HG03025 (cell line): ENCODE measurements around the gene SMG9.
A peak's percentile ranks its signal among the peaks of the same experiment; 100 is the strongest.

Experiments
- ATAC-seq: cut with Tn5 transposase; IDR thresholded peaks from one replicate; pipeline ENCODE4 v1.9.1; 2021; ENCODE audit warnings: mild to moderate bottlenecking, moderate library complexity; ENCODE audit not compliant: unreplicated experiment, low FRiP score

SMG9 gene

GRCh38 chr19:43754503-43755255, at the start of gene SMG9:
TSS of gene SMG9 (minus strand) at chr19:43754962. CDS start at chr19:43750741, 4,221 bp downstream.
- ATAC-seq = peak; percentile 51

- no peak for ATAC-seq
These were observed 49.7 kb upstream of the SMG9 start for GRCh38 chr19:43804432-43804831.

GRCh38 chr19:43802216-43802951, 47.6 kb upstream of the SMG9 start, which contains the start of gene LYPD5:
TSS of gene LYPD5 (minus strand) at chr19:43802447. CDS start at chr19:43802380, 67 bp downstream.
- ATAC-seq = no peak

- ATAC-seq = no peak
These were observed 44.9 kb upstream of the SMG9 start for GRCh38 chr19:43799502-43800142.

- no peak for ATAC-seq
These were observed 44.0 kb upstream of the SMG9 start for GRCh38 chr19:43798546-43799409.

- no peak for ATAC-seq
These were observed 43.3 kb upstream of the SMG9 start for GRCh38 chr19:43798026-43798545.

- no peak for ATAC-seq
These were observed 42.8 kb upstream of the SMG9 start for GRCh38 chr19:43797556-43797955.

GRCh38 chr19:43797118-43797517, 42.4 kb upstream of the SMG9 start:
- no peak for ATAC-seq

- ATAC-seq = no peak
These were observed 35.8 kb upstream of the SMG9 start for GRCh38 chr19:43790587-43790986.

GRCh38 chr19:43789029-43789428, 34.3 kb upstream of the SMG9 start:
- ATAC-seq = no peak

- ATAC-seq = no peak
These were observed 31.9 kb upstream of the SMG9 start for GRCh38 chr19:43786665-43787064.

GRCh38 chr19:43784981-43785808, 30.4 kb upstream of the SMG9 start:
- no peak for ATAC-seq

- no peak for ATAC-seq
These were observed 29.6 kb upstream of the SMG9 start for GRCh38 chr19:43784241-43784980.

GRCh38 chr19:43783636-43784035, 28.9 kb upstream of the SMG9 start:
- no peak for ATAC-seq

- no peak for ATAC-seq
These were observed 28.0 kb upstream of the SMG9 start for GRCh38 chr19:43782689-43783231.

GRCh38 chr19:43782311-43782660, 27.5 kb upstream of the SMG9 start:
- ATAC-seq = no peak

- no peak for ATAC-seq
These were observed 27.0 kb upstream of the SMG9 start for GRCh38 chr19:43781630-43782310.
